Measurements from ENCODE around the gene ERG28. TPM values are rescaled to one million over a fixed set of nuclear protein-coding genes. Genes with fewer than 3 reads are reported as not detected.

The ERG28 gene
- polyA plus RNA-seq, 1 experiment, result 23.7 TPM

DNA sequence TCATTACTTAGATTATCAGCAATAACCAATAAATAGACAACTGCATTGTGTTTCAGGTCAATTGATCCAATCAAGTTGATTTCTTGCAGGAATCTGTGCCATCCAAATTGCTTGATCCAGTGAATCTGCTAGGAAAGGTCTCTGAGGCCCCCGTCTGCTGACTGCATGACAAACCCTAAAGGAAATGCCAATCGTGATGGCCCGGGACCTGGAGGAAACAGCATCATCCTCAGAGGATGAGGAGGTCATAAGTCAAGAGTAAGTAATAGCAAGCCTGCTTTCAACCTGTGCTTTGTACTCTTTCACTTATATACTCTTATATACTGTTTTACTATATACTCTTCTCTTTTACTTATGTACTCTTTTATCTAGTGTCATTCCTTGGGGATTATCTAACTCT is 2.3 kb upstream of the ERG28 start:
- ChIA-PET POLR2A (no interaction called here), CTCF (interaction anchor here (1.1 to 1.7 kb wide), 2 partner anchors 8 to 10 kb away, joined by 5 to 6 read pairs; no protein-coding TSS in a partner anchor)
- DNase-seq (ENCODE audit: low read depth), result no peak

DNA sequence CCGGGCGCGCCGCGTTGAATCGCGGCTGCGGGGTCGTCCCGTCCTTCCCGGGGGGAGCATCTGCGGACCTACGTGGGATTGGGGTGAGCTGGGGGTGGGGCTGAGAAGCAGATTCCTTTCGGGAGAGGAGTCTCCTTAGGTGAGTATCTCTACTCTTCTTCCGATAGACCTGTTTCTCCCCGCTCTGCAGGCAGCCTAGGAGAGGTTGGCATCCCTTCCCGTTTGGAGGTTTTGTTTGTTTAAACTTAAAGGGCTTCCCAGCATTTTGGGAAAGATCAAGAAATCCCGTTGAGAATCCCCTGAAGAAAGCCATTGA is 781 bp upstream of the ERG28 start:
- POLR2A ChIA-PET, result interaction anchor here (0.6 kb wide), 2 partner anchors 206 to 477 kb away, joined by 3 to 6 read pairs; no protein-coding TSS in a partner anchor
- TF ChIP-seq, protein P1, sequence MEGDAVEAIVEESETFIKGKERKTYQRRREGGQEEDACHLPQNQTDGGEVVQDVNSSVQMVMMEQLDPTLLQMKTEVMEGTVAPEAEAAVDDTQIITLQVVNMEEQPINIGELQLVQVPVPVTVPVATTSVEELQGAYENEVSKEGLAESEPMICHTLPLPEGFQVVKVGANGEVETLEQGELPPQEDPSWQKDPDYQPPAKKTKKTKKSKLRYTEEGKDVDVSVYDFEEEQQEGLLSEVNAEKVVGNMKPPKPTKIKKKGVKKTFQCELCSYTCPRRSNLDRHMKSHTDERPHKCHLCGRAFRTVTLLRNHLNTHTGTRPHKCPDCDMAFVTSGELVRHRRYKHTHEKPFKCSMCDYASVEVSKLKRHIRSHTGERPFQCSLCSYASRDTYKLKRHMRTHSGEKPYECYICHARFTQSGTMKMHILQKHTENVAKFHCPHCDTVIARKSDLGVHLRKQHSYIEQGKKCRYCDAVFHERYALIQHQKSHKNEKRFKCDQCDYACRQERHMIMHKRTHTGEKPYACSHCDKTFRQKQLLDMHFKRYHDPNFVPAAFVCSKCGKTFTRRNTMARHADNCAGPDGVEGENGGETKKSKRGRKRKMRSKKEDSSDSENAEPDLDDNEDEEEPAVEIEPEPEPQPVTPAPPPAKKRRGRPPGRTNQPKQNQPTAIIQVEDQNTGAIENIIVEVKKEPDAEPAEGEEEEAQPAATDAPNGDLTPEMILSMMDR (IDR thresholded peaks at IDR 0.05; ENCODE audit: insufficient read depth, low read depth, low read length), result no peak
- CTCF ChIA-PET, result interaction anchor here (1.6 to 16.2 kb wide), 3 partner anchors 10 to 100 kb away, joined by 7 to 480 read pairs (median 7); partner anchors contain the start of gene FLVCR2

More for the DNA sequence above, 2.3 kb upstream of the ERG28 start:
- Histone ChIP-seq H3K27me3 (ENCODE audit: control insufficient read depth, insufficient read depth, low read length) (no peaks in the 10 kb centered on the region), H3K36me3 (ENCODE audit: control insufficient read depth, insufficient read depth, low read length) (no peaks in the 10 kb centered on the region), H3K4me3 (ENCODE audit: low read depth, low read length) (no peak overlapping the region)
- TF ChIP-seq, protein P1 (IDR thresholded peaks at IDR 0.05; ENCODE audit: insufficient read depth, low read depth, low read length), result no peak

DNA sequence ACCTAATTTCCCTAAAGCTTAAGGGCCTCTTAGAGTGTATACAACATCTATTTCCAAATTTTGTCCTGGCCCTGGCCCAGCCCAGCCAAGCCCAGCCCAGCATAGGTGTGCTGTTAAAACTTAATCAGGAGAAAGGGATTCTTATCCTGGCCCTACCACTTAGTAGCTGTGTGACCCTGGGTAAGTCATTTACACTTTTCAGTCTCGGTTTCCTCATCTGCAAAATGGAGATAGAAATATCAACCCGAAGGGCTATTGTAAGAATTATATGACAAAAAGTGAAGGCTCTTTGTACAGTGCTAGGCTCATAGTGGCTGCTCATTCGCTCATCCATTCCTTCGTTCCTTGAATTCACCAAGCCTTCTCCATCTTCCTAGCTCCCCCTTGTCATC is 442 bp downstream of the ERG28 start:
- ChIA-PET POLR2A (interaction anchor here (0.5 kb wide), 1 partner anchor 15 kb away, joined by 3 read pairs; no protein-coding TSS in a partner anchor), CTCF (interaction anchor here (0.8 to 16.2 kb wide), 7 partner anchors 8 to 319 kb away, joined by 3 to 480 read pairs (median 6); partner anchors contain the start of gene FLVCR2)
- Histone ChIP-seq H3K36me3 (ENCODE audit: control insufficient read depth, insufficient read depth, low read length) (no peaks in the 10 kb centered on the region), H3K27me3 (ENCODE audit: control insufficient read depth, insufficient read depth, low read length) (no peaks in the 10 kb centered on the region), H3K4me3 (ENCODE audit: low read depth, low read length) (peak overlapping the region; percentile 93)
- no peak for DNase-seq (ENCODE audit: low read depth)
- TF ChIP-seq, protein P1 (IDR thresholded peaks at IDR 0.05; ENCODE audit: insufficient read depth, low read depth, low read length), result no peak

More for the DNA sequence above, 781 bp upstream of the ERG28 start:
- DNase-seq (ENCODE audit: low read depth), result no peak
- H3K4me3 ChIP-seq (ENCODE audit: low read depth, low read length), result peak overlapping the region; percentile 93
- H3K36me3 ChIP-seq (ENCODE audit: control insufficient read depth, insufficient read depth, low read length), result no peaks in the 10 kb centered on the region
- no peaks in the 10 kb centered on the region for H3K27me3 ChIP-seq (ENCODE audit: control insufficient read depth, insufficient read depth, low read length)

DNA sequence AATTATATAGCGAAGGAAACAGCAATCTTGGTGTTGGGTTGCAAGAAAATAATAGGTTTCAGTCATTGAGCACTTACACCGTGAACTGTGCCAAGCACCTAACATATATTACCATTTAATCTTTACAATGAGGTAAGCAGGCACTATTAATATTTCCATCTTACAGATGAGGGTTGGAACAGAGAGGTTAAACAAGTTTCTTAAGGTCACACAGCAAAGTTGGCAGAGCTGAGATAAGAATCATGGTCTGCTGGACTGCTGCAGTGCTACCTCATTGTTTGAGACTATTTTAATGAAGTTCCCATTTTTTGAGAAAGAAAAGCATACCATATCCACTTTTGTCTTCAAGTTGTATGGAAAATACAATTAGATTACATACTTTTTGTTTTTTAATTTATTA is 1.7 kb downstream of the ERG28 start:
- ChIA-PET POLR2A (no interaction called here), CTCF (interaction anchor here (1.0 to 16.2 kb wide), 2 partner anchors 82 to 98 kb away, joined by 3 to 480 read pairs; partner anchors contain the start of gene FLVCR2)
- Histone ChIP-seq H3K36me3 (ENCODE audit: control insufficient read depth, insufficient read depth, low read length) (no peaks in the 10 kb centered on the region; the same call in 1 of the 2 replicates), H3K27me3 (ENCODE audit: control insufficient read depth, insufficient read depth, low read length) (no peaks in the 10 kb centered on the region), H3K4me3 (ENCODE audit: low read depth, low read length) (no peak overlapping the region)
- no peak for DNase-seq (ENCODE audit: low read depth)
- TF ChIP-seq, protein P1 (IDR thresholded peaks at IDR 0.05; ENCODE audit: insufficient read depth, low read depth, low read length), result no peak

DNA sequence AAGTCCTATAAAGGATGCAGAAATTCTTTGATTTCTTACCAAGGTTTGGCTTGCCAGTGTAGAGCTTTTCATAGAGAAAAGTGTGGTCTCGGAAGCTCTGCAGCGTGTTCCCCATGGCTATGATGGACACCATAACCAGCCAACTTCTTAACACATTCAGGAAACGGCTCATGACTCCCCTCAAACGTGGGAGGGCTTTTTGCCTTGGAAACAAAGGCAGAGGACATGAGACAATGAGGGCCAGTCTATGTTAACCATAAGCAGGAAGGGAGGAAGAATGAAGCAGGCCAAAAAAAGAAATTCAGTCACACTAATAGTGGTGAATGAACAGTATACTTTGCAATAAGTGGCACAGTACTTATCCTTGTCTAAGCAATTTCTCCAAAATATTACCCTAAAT is 3.3 kb downstream of the ERG28 start:
- ChIA-PET POLR2A (no interaction called here), CTCF (interaction anchor here (0.7 to 16.2 kb wide), 5 partner anchors 9 to 100 kb away, joined by 3 to 480 read pairs (median 4); partner anchors contain the start of gene FLVCR2)
- H3K4me3 ChIP-seq (ENCODE audit: low read depth, low read length), result no peak overlapping the region
- no peaks in the 10 kb centered on the region; the same call in 1 of the 2 replicates for H3K36me3 ChIP-seq (ENCODE audit: control insufficient read depth, insufficient read depth, low read length)
- DNase-seq (ENCODE audit: low read depth), result no peak
- TF ChIP-seq, protein P1 (IDR thresholded peaks at IDR 0.05; ENCODE audit: insufficient read depth, low read depth, low read length), result no peak
- H3K27me3 ChIP-seq (ENCODE audit: control insufficient read depth, insufficient read depth, low read length), result no peaks in the 10 kb centered on the region
